Measurements from ENCODE around the gene PIGH.

- no peak for TF ChIP-seq BCL3 (CRISPR knock-in tag; IDR thresholded peaks at IDR 0.05)
- TF ChIP-seq NFIB (CRISPR knock-in tag; IDR thresholded peaks at IDR 0.05; ENCODE audit: borderline replicate concordance), result no peak
- TF ChIP-seq MYNN (CRISPR knock-in tag; IDR thresholded peaks at IDR 0.05; ENCODE audit: low read depth), result no peak
- TF ChIP-seq ZNF792 (CRISPR knock-in tag; IDR thresholded peaks at IDR 0.05), result no peak
- TF ChIP-seq CTCF (CRISPR knock-in tag; IDR thresholded peaks at IDR 0.05), result no peak
- no peak for TF ChIP-seq MAZ (IDR thresholded peaks at IDR 0.05; ENCODE audit: borderline replicate concordance, low read depth, low read length)
- no peak for TF ChIP-seq MAZ (CRISPR knock-in tag; IDR thresholded peaks at IDR 0.05; ENCODE audit: low read depth)
- no peak for TF ChIP-seq SIX1 (CRISPR knock-in tag; IDR thresholded peaks at IDR 0.05; ENCODE audit: borderline replicate concordance)
- no peak for TF ChIP-seq SP1 (IDR thresholded peaks at IDR 0.05)
- no peak for TF ChIP-seq SP1 (CRISPR knock-in tag; IDR thresholded peaks at IDR 0.05)
- TF ChIP-seq NFATC3 (CRISPR knock-in tag; IDR thresholded peaks at IDR 0.05), result no peak
- TF ChIP-seq ETV5 (CRISPR knock-in tag; IDR thresholded peaks at IDR 0.05; ENCODE audit: borderline replicate concordance), result no peak
- TF ChIP-seq POLR2AphosphoS5 (IDR thresholded peaks at IDR 0.05; ENCODE audit: low read depth, low read length), result no peak
- TF ChIP-seq, protein P1, sequence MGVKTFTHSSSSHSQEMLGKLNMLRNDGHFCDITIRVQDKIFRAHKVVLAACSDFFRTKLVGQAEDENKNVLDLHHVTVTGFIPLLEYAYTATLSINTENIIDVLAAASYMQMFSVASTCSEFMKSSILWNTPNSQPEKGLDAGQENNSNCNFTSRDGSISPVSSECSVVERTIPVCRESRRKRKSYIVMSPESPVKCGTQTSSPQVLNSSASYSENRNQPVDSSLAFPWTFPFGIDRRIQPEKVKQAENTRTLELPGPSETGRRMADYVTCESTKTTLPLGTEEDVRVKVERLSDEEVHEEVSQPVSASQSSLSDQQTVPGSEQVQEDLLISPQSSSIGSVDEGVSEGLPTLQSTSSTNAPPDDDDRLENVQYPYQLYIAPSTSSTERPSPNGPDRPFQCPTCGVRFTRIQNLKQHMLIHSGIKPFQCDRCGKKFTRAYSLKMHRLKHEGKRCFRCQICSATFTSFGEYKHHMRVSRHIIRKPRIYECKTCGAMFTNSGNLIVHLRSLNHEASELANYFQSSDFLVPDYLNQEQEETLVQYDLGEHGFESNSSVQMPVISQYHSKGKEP (CRISPR knock-in tag; IDR thresholded peaks at IDR 0.05), result no peak
- TF ChIP-seq, protein P2, sequence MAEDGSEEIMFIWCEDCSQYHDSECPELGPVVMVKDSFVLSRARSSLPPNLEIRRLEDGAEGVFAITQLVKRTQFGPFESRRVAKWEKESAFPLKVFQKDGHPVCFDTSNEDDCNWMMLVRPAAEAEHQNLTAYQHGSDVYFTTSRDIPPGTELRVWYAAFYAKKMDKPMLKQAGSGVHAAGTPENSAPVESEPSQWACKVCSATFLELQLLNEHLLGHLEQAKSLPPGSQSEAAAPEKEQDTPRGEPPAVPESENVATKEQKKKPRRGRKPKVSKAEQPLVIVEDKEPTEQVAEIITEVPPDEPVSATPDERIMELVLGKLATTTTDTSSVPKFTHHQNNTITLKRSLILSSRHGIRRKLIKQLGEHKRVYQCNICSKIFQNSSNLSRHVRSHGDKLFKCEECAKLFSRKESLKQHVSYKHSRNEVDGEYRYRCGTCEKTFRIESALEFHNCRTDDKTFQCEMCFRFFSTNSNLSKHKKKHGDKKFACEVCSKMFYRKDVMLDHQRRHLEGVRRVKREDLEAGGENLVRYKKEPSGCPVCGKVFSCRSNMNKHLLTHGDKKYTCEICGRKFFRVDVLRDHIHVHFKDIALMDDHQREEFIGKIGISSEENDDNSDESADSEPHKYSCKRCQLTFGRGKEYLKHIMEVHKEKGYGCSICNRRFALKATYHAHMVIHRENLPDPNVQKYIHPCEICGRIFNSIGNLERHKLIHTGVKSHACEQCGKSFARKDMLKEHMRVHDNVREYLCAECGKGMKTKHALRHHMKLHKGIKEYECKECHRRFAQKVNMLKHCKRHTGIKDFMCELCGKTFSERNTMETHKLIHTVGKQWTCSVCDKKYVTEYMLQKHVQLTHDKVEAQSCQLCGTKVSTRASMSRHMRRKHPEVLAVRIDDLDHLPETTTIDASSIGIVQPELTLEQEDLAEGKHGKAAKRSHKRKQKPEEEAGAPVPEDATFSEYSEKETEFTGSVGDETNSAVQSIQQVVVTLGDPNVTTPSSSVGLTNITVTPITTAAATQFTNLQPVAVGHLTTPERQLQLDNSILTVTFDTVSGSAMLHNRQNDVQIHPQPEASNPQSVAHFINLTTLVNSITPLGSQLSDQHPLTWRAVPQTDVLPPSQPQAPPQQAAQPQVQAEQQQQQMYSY (CRISPR knock-in tag; IDR thresholded peaks at IDR 0.05), result no peak
Observed at GRCh38 chr14:67643713-67644112, 43.6 kb upstream of the PIGH start.

Data from HepG2 (cell line).